ENCODE data around the gene TMEM52B. TPM values are rescaled to one million over a fixed set of nuclear protein-coding genes. Genes with fewer than 3 reads are reported as not detected.

TMEM52B gene
- total and polyA plus RNA-seq, 7 donors: 0.12 to 1.2 TPM; not detected in 5

- peaks cover 22 to 33% (median 25%) of the 10 kb centered on the region in 4 donors for H3K36me3 ChIP-seq
- no peak overlapping the region for H3K4me3 ChIP-seq
- H3K9me3 ChIP-seq: no peaks in the 10 kb centered on the region
- TF ChIP-seq CTCF (IDR thresholded peaks at IDR 0.05): no peak
- no peak for TF ChIP-seq EP300 (IDR thresholded peaks at IDR 0.05)
- no peak for TF ChIP-seq POLR2AphosphoS5 (IDR thresholded peaks at IDR 0.05)
- no peak for TF ChIP-seq POLR2A (IDR thresholded peaks at IDR 0.05)
- WGBS, 2 donors: 95 to 98% methylated on average over 6 of the region's 6 CpGs
- H3K27me3 ChIP-seq: no peaks in the 10 kb centered on the region
- intact Hi-C loops (cut with DNase I): no loop called here
- no peaks in the 10 kb centered on the region for H3K4me1 ChIP-seq
- H3K27ac ChIP-seq: no peak overlapping the region
- no peak for DNase-seq
Measured at GRCh38 chr12:10226086-10226485, 47.3 kb downstream of the TMEM52B start.

- WGBS, 2 donors: 87% methylated on average over 1 of the region's 1 CpG
- no peak overlapping the region for H3K4me3 ChIP-seq
- TF ChIP-seq POLR2A (IDR thresholded peaks at IDR 0.05): no peak
- no peak for TF ChIP-seq EP300 (IDR thresholded peaks at IDR 0.05)
- intact Hi-C loops (cut with DNase I): no loop called here
- H3K27me3 ChIP-seq: no peaks in the 10 kb centered on the region
- no peaks in the 10 kb centered on the region for H3K9me3 ChIP-seq
- no peak for DNase-seq
- no peaks in the 10 kb centered on the region for H3K4me1 ChIP-seq
- peaks cover 16 to 26% (median 19%) of the 10 kb centered on the region in 4 donors for H3K36me3 ChIP-seq
- no peak overlapping the region for H3K27ac ChIP-seq
Measured at GRCh38 chr12:10226731-10227130, 47.9 kb downstream of the TMEM52B start.

GRCh38 chr12:10227648-10228047 is 48.8 kb downstream of the TMEM52B start:
- DNase-seq: no peak
- no peak overlapping the region for H3K4me3 ChIP-seq
- no peaks in the 10 kb centered on the region for H3K4me1 ChIP-seq
- H3K9me3 ChIP-seq: no peaks in the 10 kb centered on the region
- no peak overlapping the region for H3K27ac ChIP-seq
- H3K36me3 ChIP-seq: peaks cover 7 to 17% (median 11%) of the 10 kb centered on the region in 4 donors
- WGBS, 2 donors: 54 to 62% methylated on average over 1 of the region's 1 CpG
- TF ChIP-seq CTCF (IDR thresholded peaks at IDR 0.05) (no peak), POLR2A (IDR thresholded peaks at IDR 0.05) (no peak), EP300 (IDR thresholded peaks at IDR 0.05) (no peak), POLR2AphosphoS5 (IDR thresholded peaks at IDR 0.05) (no peak)
- intact Hi-C loops (cut with DNase I): no loop called here
- no peaks in the 10 kb centered on the region for H3K27me3 ChIP-seq

- H3K4me3 ChIP-seq: no peak overlapping the region
- H3K9me3 ChIP-seq: no peaks in the 10 kb centered on the region
- no peaks in the 10 kb centered on the region for H3K4me1 ChIP-seq
- H3K27me3 ChIP-seq: no peaks in the 10 kb centered on the region
- no peaks in the 10 kb centered on the region for H3K36me3 ChIP-seq
- intact Hi-C loops (cut with DNase I): no loop called here
- no peak for DNase-seq
- TF ChIP-seq CTCF (IDR thresholded peaks at IDR 0.05): no peak
- TF ChIP-seq POLR2AphosphoS5 (IDR thresholded peaks at IDR 0.05): no peak
- no peak for TF ChIP-seq POLR2A (IDR thresholded peaks at IDR 0.05)
- TF ChIP-seq EP300 (IDR thresholded peaks at IDR 0.05): no peak
- H3K27ac ChIP-seq: no peak overlapping the region
Measured at GRCh38 chr12:10234562-10234961, 55.7 kb downstream of the TMEM52B start.

GRCh38 chr12:10235761-10236631 is 57.2 kb downstream of the TMEM52B start:
- no peak overlapping the region for H3K4me3 ChIP-seq
- 45 to 51% methylated on average over 4 of the region's 4 CpGs for WGBS, 2 donors
- intact Hi-C loops (cut with DNase I): loop anchor here (1.0 kb wide), 1 partner anchor 326 kb away; no protein-coding TSS in a partner anchor
- no peaks in the 10 kb centered on the region for H3K27me3 ChIP-seq
- DNase-seq: no peak
- H3K36me3 ChIP-seq: no peaks in the 10 kb centered on the region
- H3K27ac ChIP-seq: no peak overlapping the region
- no peaks in the 10 kb centered on the region for H3K4me1 ChIP-seq
- no peaks in the 10 kb centered on the region for H3K9me3 ChIP-seq
- peak; percentile 60 to 87 (median 81) for TF ChIP-seq CTCF (IDR thresholded peaks at IDR 0.05)
- no peak for TF ChIP-seq POLR2A (IDR thresholded peaks at IDR 0.05)
